ENCODE measurements around the gene SORBS1.

The SORBS1 gene

DNA sequence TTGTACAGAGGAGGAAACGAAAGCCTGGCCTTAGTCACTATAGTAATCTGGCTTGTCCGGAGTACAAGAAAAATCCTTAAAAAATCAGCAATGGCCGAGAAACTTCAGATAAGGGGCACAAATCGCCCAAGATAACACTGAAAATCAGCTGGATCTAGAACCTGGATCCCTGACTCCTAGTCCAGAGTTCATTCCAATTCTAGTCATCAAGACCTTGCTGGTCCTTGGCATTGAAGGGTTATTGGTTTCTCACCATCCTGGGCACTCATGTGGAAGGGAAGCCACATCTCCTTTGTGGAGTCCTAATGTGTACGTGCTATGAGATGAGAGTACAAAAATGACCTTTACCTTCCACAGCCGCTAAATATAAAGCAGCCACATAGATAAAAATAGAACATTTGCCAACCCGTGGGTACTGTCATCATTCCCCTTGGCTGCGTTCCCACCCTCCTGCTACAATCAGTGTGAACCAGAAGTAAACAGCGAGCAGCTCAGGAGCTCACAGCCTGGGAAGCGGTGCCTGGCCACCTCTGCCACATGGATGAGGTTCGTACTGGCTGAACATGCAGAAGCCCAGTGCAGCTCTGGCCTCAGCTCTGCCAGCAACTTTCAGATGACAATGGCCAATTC is 154.4 kb downstream of the SORBS1 start:
- TF ChIP-seq ZBTB7A (IDR thresholded peaks at IDR 0.05; ENCODE audit: low read depth) (no peak), RAD21 (IDR thresholded peaks at IDR 0.05; ENCODE audit: low read depth) (no peak), TEAD4 (IDR thresholded peaks at IDR 0.05) (no peak), NFIC (IDR thresholded peaks at IDR 0.05) (no peak), YY1 (IDR thresholded peaks at IDR 0.05; ENCODE audit: low read depth) (no peak), CEBPB (IDR thresholded peaks at IDR 0.05) (no peak), EP300 (IDR thresholded peaks at IDR 0.05; ENCODE audit: borderline replicate concordance) (no peak), CREB1 (IDR thresholded peaks at IDR 0.05; ENCODE audit: low read depth) (no peak), TCF12 (IDR thresholded peaks at IDR 0.05; ENCODE audit: low read depth) (no peak), TAF1 (IDR thresholded peaks at IDR 0.05; ENCODE audit: low read depth) (no peak), EGR1 (IDR thresholded peaks at IDR 0.05) (no peak)
- TF ChIP-seq, protein P1, sequence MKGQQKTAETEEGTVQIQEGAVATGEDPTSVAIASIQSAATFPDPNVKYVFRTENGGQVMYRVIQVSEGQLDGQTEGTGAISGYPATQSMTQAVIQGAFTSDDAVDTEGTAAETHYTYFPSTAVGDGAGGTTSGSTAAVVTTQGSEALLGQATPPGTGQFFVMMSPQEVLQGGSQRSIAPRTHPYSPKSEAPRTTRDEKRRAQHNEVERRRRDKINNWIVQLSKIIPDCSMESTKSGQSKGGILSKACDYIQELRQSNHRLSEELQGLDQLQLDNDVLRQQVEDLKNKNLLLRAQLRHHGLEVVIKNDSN (IDR thresholded peaks at IDR 0.05): no peak
- TF ChIP-seq, protein P2, sequence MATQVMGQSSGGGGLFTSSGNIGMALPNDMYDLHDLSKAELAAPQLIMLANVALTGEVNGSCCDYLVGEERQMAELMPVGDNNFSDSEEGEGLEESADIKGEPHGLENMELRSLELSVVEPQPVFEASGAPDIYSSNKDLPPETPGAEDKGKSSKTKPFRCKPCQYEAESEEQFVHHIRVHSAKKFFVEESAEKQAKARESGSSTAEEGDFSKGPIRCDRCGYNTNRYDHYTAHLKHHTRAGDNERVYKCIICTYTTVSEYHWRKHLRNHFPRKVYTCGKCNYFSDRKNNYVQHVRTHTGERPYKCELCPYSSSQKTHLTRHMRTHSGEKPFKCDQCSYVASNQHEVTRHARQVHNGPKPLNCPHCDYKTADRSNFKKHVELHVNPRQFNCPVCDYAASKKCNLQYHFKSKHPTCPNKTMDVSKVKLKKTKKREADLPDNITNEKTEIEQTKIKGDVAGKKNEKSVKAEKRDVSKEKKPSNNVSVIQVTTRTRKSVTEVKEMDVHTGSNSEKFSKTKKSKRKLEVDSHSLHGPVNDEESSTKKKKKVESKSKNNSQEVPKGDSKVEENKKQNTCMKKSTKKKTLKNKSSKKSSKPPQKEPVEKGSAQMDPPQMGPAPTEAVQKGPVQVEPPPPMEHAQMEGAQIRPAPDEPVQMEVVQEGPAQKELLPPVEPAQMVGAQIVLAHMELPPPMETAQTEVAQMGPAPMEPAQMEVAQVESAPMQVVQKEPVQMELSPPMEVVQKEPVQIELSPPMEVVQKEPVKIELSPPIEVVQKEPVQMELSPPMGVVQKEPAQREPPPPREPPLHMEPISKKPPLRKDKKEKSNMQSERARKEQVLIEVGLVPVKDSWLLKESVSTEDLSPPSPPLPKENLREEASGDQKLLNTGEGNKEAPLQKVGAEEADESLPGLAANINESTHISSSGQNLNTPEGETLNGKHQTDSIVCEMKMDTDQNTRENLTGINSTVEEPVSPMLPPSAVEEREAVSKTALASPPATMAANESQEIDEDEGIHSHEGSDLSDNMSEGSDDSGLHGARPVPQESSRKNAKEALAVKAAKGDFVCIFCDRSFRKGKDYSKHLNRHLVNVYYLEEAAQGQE (IDR thresholded peaks at IDR 0.05; ENCODE audit: low read depth): no peak

DNA sequence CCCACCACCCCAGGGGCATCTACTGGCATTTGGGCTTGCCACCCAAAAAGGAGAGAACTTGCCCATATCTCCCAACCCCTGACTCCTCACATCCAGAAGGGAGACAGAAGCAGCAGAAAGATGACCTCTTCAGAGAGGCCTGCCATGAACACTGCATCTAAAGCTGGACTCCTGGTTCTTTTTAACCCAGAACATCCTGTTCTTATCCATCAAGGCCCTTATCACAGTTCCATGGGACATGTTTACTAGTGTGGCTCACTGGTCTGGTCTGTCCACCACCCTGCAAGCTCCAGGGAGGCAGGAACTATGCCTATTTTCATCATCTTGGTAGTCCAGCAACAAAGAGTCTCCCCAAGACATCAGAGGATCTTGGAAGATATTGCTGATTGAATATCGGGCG is 155.5 kb downstream of the SORBS1 start:
- no peak for TF ChIP-seq RAD21 (IDR thresholded peaks at IDR 0.05; ENCODE audit: low read depth)
- no peak for TF ChIP-seq NFIC (IDR thresholded peaks at IDR 0.05)
- no peak for TF ChIP-seq CREB1 (IDR thresholded peaks at IDR 0.05; ENCODE audit: low read depth)
- TF ChIP-seq TAF1 (IDR thresholded peaks at IDR 0.05; ENCODE audit: low read depth): no peak
- TF ChIP-seq TEAD4 (IDR thresholded peaks at IDR 0.05): no peak
- TF ChIP-seq YY1 (IDR thresholded peaks at IDR 0.05; ENCODE audit: low read depth): no peak
- no peak for TF ChIP-seq CEBPB (IDR thresholded peaks at IDR 0.05)

DNA sequence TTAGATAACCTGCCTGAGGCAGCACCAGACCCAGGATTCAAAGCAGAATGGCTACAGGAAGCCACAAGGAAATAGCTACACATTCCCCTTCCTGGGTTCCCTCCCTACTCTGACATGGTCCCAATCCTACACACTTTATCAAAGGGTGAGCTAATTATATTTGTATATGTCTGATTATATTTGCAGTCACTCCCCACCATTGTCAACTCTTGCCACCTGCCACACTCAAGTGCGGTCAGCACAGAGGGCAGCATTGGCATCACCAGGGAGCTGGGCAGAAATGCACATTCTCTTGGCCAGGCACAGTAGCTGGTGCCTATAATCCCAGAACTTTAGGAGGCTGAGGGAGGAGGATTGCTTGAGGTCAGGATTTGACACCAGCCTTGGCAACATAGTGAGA is 156.3 kb downstream of the SORBS1 start:
- no peak for TF ChIP-seq ZBTB7A (IDR thresholded peaks at IDR 0.05; ENCODE audit: low read depth)
- no peak for TF ChIP-seq CEBPB (IDR thresholded peaks at IDR 0.05)
- TF ChIP-seq TAF1 (IDR thresholded peaks at IDR 0.05; ENCODE audit: low read depth): no peak
- no peak for TF ChIP-seq YY1 (IDR thresholded peaks at IDR 0.05; ENCODE audit: low read depth)
- TF ChIP-seq NFIC (IDR thresholded peaks at IDR 0.05): no peak

DNA sequence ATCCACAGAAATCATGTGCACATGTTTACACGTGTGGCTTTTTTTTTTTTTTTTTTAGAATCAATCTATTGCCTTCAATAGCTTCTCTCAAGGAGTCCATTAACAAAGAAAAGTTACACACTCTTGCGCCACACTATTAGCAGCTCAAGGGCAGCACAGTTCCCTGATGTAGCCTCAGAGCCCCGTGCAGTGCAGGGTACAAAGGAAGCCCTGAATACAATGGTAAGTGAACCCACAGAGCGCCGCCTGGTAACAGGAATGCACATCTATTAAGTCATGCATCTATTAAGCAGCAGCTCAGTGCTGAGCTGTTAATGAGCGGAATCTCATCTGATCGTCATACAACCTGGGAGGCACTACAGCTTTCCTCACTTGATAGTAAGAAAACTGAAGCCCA is 156.7 kb downstream of the SORBS1 start:
- no peak for TF ChIP-seq CEBPB (IDR thresholded peaks at IDR 0.05)
- no peak for TF ChIP-seq YY1 (IDR thresholded peaks at IDR 0.05; ENCODE audit: low read depth)

DNA sequence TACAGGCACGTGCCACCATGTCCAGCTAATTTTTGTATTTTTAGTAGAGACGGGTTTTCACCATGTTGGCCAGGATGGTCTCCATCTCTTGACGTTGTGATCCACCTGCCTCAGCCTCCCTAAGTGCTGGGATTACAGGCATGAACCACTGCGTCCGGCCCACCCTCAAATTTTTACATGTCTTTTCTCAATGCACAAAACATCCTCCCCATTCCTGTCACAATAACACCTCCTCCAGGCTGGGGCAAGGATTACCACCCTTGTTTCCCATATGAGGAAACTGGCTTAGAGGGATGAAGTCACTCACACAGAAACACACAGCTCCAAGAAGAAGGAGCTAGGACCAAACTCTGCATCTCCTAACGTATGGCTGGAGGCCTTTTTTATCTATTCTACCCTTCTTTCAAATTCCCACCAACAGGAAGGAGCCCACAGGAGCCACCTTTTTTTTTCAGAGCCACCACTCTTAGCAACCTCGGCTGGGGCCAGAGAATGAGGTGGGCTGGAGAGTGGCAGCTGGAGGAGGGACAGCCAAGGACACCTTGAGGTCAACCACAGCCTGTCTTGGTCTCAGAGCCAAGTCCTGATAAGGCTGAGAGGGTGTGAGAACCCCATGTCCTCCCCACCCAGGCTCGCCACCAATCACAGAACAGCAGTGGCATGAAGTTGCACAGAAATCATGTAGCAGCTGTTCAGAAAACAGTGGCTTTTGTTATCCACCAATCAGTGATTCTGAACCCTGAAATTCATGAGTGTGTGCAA is 157.3 kb downstream of the SORBS1 start:
- TF ChIP-seq FOXM1 (IDR thresholded peaks at IDR 0.05; ENCODE audit: borderline replicate concordance, low read depth) (no peak), EGR1 (IDR thresholded peaks at IDR 0.05) (no peak), TAF1 (IDR thresholded peaks at IDR 0.05; ENCODE audit: low read depth) (no peak), EP300 (IDR thresholded peaks at IDR 0.05; ENCODE audit: borderline replicate concordance) (no peak), CEBPB (IDR thresholded peaks at IDR 0.05) (no peak), RAD21 (IDR thresholded peaks at IDR 0.05; ENCODE audit: low read depth) (no peak), CREB1 (IDR thresholded peaks at IDR 0.05; ENCODE audit: low read depth) (no peak), NFIC (IDR thresholded peaks at IDR 0.05) (no peak), TEAD4 (IDR thresholded peaks at IDR 0.05) (no peak), TCF12 (IDR thresholded peaks at IDR 0.05; ENCODE audit: low read depth) (no peak), YY1 (IDR thresholded peaks at IDR 0.05; ENCODE audit: low read depth) (no peak), ZBTB7A (IDR thresholded peaks at IDR 0.05; ENCODE audit: low read depth) (no peak)
- TF ChIP-seq, protein P1 (IDR thresholded peaks at IDR 0.05): no peak
- TF ChIP-seq, protein P2 (IDR thresholded peaks at IDR 0.05; ENCODE audit: low read depth): no peak
- TF ChIP-seq, protein P3, sequence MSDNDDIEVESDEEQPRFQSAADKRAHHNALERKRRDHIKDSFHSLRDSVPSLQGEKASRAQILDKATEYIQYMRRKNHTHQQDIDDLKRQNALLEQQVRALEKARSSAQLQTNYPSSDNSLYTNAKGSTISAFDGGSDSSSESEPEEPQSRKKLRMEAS (IDR thresholded peaks at IDR 0.05): no peak

All from Ishikawa (cell line).